Liver (tissue), 9 donors: ENCODE results near the gene MAP7D1. TPM values are rescaled to one million over a fixed set of nuclear protein-coding genes. Genes with fewer than 3 reads are reported as not detected.

ENCODE experiments used
- DNase-seq: peaks from one replicate; pipeline ENCODE4 v3.0.0-alpha.2; 2017; ENCODE audit warnings: low spot score
- H3K27ac ChIP-seq, 2 donors: one replicate each; pipeline ENCODE4 v1.7.0; 2013; ENCODE audit warnings: inconsistent platforms in 2 of 2, low read length in 2 of 2, control low read depth in 1 of 2, low read depth in 1 of 2, mild to moderate bottlenecking in 1 of 2
- H3K27me3 ChIP-seq, 4 donors: one replicate each; pipeline versions ENCODE4 v1.6.1 to v1.7.0; 2013; ENCODE audit warnings: low read length in 3 of 4, inconsistent platforms in 1 of 4, mild to moderate bottlenecking in 1 of 4, moderate library complexity in 1 of 4; ENCODE audit not compliant: control insufficient read depth in 4 of 4, insufficient read depth in 4 of 4
- H3K36me3 ChIP-seq, 4 donors: one replicate each; pipeline versions ENCODE4 v1.6.1 to v1.7.0; 2013; ENCODE audit warnings: low read length in 3 of 4, mild to moderate bottlenecking in 3 of 4, low read depth in 1 of 4, moderate library complexity in 1 of 4; ENCODE audit not compliant: control insufficient read depth in 4 of 4, insufficient read depth in 3 of 4
- H3K4me1 ChIP-seq, 4 donors: one replicate each; pipeline versions ENCODE4 v1.6.1 to v1.7.0; 2013; ENCODE audit warnings: low read length in 3 of 4, mild to moderate bottlenecking in 3 of 4, moderate library complexity in 1 of 4; ENCODE audit not compliant: control insufficient read depth in 4 of 4, insufficient read depth in 4 of 4
- H3K4me3 ChIP-seq, 3 donors: one replicate each; pipeline versions ENCODE4 v1.6.1 to v1.7.0; 2013; ENCODE audit warnings: low read length in 3 of 3, control low read depth in 1 of 3, low read depth in 1 of 3, mild to moderate bottlenecking in 1 of 3
- H3K9ac ChIP-seq, 2 donors: one replicate each; pipeline ENCODE4 v1.7.0; 2013; ENCODE audit warnings: low read length in 2 of 2, mild to moderate bottlenecking in 2 of 2, moderate library complexity in 2 of 2, control low read depth in 1 of 2, low read depth in 1 of 2
- H3K9me3 ChIP-seq, 4 donors: one replicate each; pipeline versions ENCODE4 v1.6.1 to v1.7.0; 2013; ENCODE audit warnings: low read length in 3 of 4; ENCODE audit not compliant: control insufficient read depth in 4 of 4
- ATF3 ChIP-seq: IDR thresholded peaks from 2 replicates; pipeline ENCODE4 v1.6.1; 2016; ENCODE audit warnings: antibody characterized with exemption
- EGR1 ChIP-seq, 2 donors: IDR thresholded peaks; 2 replicates each; pipeline ENCODE4 v1.6.1; 2016 to 2018; ENCODE audit warnings: antibody characterized with exemption in 2 of 2, low read depth in 2 of 2
- FOXA1 ChIP-seq: IDR thresholded peaks from 2 replicates; pipeline ENCODE4 v1.6.1; 2016; ENCODE audit warnings: antibody characterized with exemption
- FOXA2 ChIP-seq: IDR thresholded peaks from 2 replicates; pipeline ENCODE4 v1.6.1; 2016; ENCODE audit warnings: antibody characterized with exemption
- GABPA ChIP-seq, 2 donors: IDR thresholded peaks in 1 of 2; conservative IDR thresholded peaks in 1 of 2; 2 replicates each; pipeline ENCODE4 v1.6.1; 2016; ENCODE audit warnings: antibody characterized with exemption in 2 of 2, mild to moderate bottlenecking in 1 of 2, moderate library complexity in 1 of 2
- HNF4A ChIP-seq, 2 donors: conservative IDR thresholded peaks; 2 replicates each; pipeline ENCODE4 v1.6.1; 2016; ENCODE audit warnings: antibody characterized with exemption in 2 of 2, mild to moderate bottlenecking in 2 of 2
- HNF4G ChIP-seq: IDR thresholded peaks from 2 replicates; pipeline ENCODE4 v1.6.1; 2016; ENCODE audit warnings: antibody characterized with exemption
- JUND ChIP-seq, 2 donors: IDR thresholded peaks; 2 replicates each; pipeline ENCODE4 v1.6.1; 2016; ENCODE audit warnings: antibody characterized with exemption in 2 of 2
- NR2F2 ChIP-seq: IDR thresholded peaks from 2 replicates; pipeline ENCODE4 v1.6.1; 2016; ENCODE audit warnings: antibody characterized with exemption
- RAD21 ChIP-seq, 2 donors: IDR thresholded peaks; 2 replicates each; pipeline ENCODE4 v1.6.1; 2016; ENCODE audit warnings: antibody characterized with exemption in 2 of 2, mild to moderate bottlenecking in 2 of 2
- SP1 ChIP-seq: IDR thresholded peaks from 2 replicates; pipeline ENCODE4 v1.6.1; 2018; ENCODE audit warnings: antibody characterized with exemption, mild to moderate bottlenecking
- TAF1 ChIP-seq: conservative IDR thresholded peaks from 2 replicates; pipeline ENCODE4 v1.6.1; 2016; ENCODE audit warnings: antibody characterized with exemption, mild to moderate bottlenecking
- YY1 ChIP-seq: IDR thresholded peaks from 2 replicates; pipeline ENCODE4 v1.6.1; 2016; ENCODE audit warnings: antibody characterized with exemption, mild to moderate bottlenecking
- WGBS: extraction: QIAGEN DNeasy Blood & Tissue Kit; methylation state at CpG from one replicate; pipeline ENCODE4 v1.1.7; 2013; 5-methylcytosine and 5-hydroxymethylcytosine counted together
- polyA plus RNA-seq, 2 donors: library from polyadenylated mRNA; stranded (reverse) in 1 of 2; unstranded in 1 of 2; fragments of 200-250 nt in 1 of 2; fragments of >200 nt in 1 of 2; fragmentation: Nextera tagmentation in 1 of 2; extraction: Ambion mirVana in 1 of 2; gene quantifications; one replicate each; pipeline versions ENCODE4 v1.2.1 to v1.2.3, GENCODE V29; 2013 to 2015
- total RNA-seq, 2 donors: library from RNA; depleted of rRNA; stranded (reverse); fragments of >200 nt; gene quantifications; one replicate each; pipeline ENCODE4 v1.2.3, GENCODE V29; 2014
- TF ChIP-seq, protein P1 (sequence below): IDR thresholded peaks from 2 replicates; pipeline ENCODE4 v1.6.1; 2016; ENCODE audit warnings: antibody characterized with exemption
- TF ChIP-seq, protein P2 (sequence below): IDR thresholded peaks from 2 replicates; pipeline ENCODE4 v1.6.1; 2016; ENCODE audit warnings: antibody characterized with exemption, mild to moderate bottlenecking
- donor health status: healthy.
- donor health status: healthy.
- donor health status: healthy.
- donor health status: healthy.
- donor health status: healthy.

MAP7D1 gene
- total and polyA plus RNA-seq, 4 donors = 5.6 to 15.1 (median 12.9) TPM

DNA sequence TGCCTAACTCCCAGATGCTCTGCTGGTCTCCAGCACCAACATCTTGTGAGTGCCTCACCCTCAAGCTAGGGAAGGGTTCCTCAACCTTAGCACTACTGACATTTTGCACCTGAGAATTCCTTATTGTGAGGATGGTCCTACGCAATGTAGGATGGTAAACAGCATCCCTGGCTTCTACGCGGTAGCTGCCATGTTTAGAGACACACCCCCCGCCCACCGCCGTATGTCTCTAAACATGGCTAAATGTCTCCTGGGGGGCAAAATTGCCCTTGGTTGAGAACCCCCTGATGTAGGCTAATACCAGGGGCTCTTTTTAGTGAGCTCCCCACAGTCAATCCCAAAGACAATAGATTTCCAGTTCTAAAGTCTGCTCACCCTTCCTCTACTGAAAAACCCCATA, 2.5 kb upstream of the MAP7D1 start (continued):
- TF ChIP-seq, protein P1, sequence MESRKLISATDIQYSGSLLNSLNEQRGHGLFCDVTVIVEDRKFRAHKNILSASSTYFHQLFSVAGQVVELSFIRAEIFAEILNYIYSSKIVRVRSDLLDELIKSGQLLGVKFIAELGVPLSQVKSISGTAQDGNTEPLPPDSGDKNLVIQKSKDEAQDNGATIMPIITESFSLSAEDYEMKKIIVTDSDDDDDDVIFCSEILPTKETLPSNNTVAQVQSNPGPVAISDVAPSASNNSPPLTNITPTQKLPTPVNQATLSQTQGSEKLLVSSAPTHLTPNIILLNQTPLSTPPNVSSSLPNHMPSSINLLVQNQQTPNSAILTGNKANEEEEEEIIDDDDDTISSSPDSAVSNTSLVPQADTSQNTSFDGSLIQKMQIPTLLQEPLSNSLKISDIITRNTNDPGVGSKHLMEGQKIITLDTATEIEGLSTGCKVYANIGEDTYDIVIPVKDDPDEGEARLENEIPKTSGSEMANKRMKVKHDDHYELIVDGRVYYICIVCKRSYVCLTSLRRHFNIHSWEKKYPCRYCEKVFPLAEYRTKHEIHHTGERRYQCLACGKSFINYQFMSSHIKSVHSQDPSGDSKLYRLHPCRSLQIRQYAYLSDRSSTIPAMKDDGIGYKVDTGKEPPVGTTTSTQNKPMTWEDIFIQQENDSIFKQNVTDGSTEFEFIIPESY = no peak
- TF ChIP-seq NR2F2 = no peak
- no peak for TF ChIP-seq ATF3
- TF ChIP-seq GABPA (IDR thresholded peaks at IDR 0.05 in 1 of 2, conservative IDR thresholded peaks at IDR 0.05 in 1 of 2) = no peak
- TF ChIP-seq RAD21 (IDR thresholded peaks at IDR 0.05) = no peak
- TF ChIP-seq HNF4A (conservative IDR thresholded peaks at IDR 0.05) = no peak
- TF ChIP-seq FOXA1 = no peak
- no peak for TF ChIP-seq FOXA2

- no peaks in the 10 kb centered on the region for H3K9me3 ChIP-seq
- H3K9ac ChIP-seq = no peak overlapping the region
- no peak for DNase-seq
- TF ChIP-seq FOXA2 (no peak), JUND (IDR thresholded peaks at IDR 0.05) (no peak), TAF1 (no peak), RAD21 (IDR thresholded peaks at IDR 0.05) (no peak), FOXA1 (no peak), HNF4A (conservative IDR thresholded peaks at IDR 0.05) (no peak), NR2F2 (no peak), YY1 (no peak), EGR1 (IDR thresholded peaks at IDR 0.05; ENCODE audit: low read depth in 2 of 2) (no peak), ATF3 (no peak), GABPA (IDR thresholded peaks at IDR 0.05 in 1 of 2, conservative IDR thresholded peaks at IDR 0.05 in 1 of 2) (no peak), HNF4G (no peak), SP1 (no peak)
- TF ChIP-seq, protein P2, sequence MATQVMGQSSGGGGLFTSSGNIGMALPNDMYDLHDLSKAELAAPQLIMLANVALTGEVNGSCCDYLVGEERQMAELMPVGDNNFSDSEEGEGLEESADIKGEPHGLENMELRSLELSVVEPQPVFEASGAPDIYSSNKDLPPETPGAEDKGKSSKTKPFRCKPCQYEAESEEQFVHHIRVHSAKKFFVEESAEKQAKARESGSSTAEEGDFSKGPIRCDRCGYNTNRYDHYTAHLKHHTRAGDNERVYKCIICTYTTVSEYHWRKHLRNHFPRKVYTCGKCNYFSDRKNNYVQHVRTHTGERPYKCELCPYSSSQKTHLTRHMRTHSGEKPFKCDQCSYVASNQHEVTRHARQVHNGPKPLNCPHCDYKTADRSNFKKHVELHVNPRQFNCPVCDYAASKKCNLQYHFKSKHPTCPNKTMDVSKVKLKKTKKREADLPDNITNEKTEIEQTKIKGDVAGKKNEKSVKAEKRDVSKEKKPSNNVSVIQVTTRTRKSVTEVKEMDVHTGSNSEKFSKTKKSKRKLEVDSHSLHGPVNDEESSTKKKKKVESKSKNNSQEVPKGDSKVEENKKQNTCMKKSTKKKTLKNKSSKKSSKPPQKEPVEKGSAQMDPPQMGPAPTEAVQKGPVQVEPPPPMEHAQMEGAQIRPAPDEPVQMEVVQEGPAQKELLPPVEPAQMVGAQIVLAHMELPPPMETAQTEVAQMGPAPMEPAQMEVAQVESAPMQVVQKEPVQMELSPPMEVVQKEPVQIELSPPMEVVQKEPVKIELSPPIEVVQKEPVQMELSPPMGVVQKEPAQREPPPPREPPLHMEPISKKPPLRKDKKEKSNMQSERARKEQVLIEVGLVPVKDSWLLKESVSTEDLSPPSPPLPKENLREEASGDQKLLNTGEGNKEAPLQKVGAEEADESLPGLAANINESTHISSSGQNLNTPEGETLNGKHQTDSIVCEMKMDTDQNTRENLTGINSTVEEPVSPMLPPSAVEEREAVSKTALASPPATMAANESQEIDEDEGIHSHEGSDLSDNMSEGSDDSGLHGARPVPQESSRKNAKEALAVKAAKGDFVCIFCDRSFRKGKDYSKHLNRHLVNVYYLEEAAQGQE = no peak
- H3K36me3 ChIP-seq = no peaks in the 10 kb centered on the region
- no peak overlapping the region for H3K4me3 ChIP-seq
- WGBS = 95% methylated on average over 6 of the region's 6 CpGs
- H3K4me1 ChIP-seq = peaks cover 1 to 51% (median 31%) of the 10 kb centered on the region in 4 donors
- H3K27me3 ChIP-seq = no peaks in the 10 kb centered on the region
- H3K27ac ChIP-seq = no peak overlapping the region
These were observed 1.6 kb upstream of the MAP7D1 start for GRCh38 chr1:36154335-36154734.
